Aorta (tissue), 5 donors: ENCODE results near the gene LRRD1. TPM values are rescaled to one million over a fixed set of nuclear protein-coding genes. Genes with fewer than 3 reads are reported as not detected.
"Not testable (repeated sequence)": the region's sequence is repeated elsewhere in the genome, so short reads cannot be mapped to it uniquely, and the experiment has no call there.

Experiments
- ATAC-seq: fragments of 200-7000 bp; cut with Tn5 transposase; one replicate; pipeline ENCODE4 v1.9.1; 2022; ENCODE audit warnings: moderate library complexity; ENCODE audit not compliant: low FRiP score
- DNase-seq, 2 donors: peaks; one replicate each; pipeline ENCODE4 v3.0.0-alpha.2; 2020
- H3K27ac ChIP-seq, 2 donors: one replicate each; pipeline ENCODE4 v1.5.1; 2013; ENCODE audit warnings: low read length in 2 of 2, mild to moderate bottlenecking in 2 of 2, moderate library complexity in 2 of 2, control low read depth in 1 of 2, inconsistent platforms in 1 of 2, low read depth in 1 of 2
- H3K27me3 ChIP-seq, 2 donors: one replicate each; pipeline ENCODE4 v1.6.1; 2013; ENCODE audit warnings: control low read depth in 1 of 2, low read length in 1 of 2, mild to moderate bottlenecking in 1 of 2, moderate library complexity in 1 of 2; ENCODE audit not compliant: insufficient read depth in 2 of 2, control insufficient read depth in 1 of 2
- H3K36me3 ChIP-seq, 2 donors: one replicate each; pipeline ENCODE4 v1.6.1; 2013; ENCODE audit warnings: control low read depth in 1 of 2, low read length in 1 of 2, mild to moderate bottlenecking in 1 of 2; ENCODE audit not compliant: insufficient read depth in 2 of 2, control insufficient read depth in 1 of 2
- H3K4me1 ChIP-seq, 2 donors: one replicate each; pipeline ENCODE4 v1.6.1; 2013; ENCODE audit warnings: low read length in 2 of 2, control low read depth in 1 of 2, mild to moderate bottlenecking in 1 of 2, moderate library complexity in 1 of 2; ENCODE audit not compliant: insufficient read depth in 2 of 2, control insufficient read depth in 1 of 2
- H3K4me3 ChIP-seq, 2 donors: one replicate each; pipeline ENCODE4 v1.5.1; 2013; ENCODE audit warnings: low read length in 2 of 2, control low read depth in 1 of 2, mild to moderate bottlenecking in 1 of 2
- H3K9me3 ChIP-seq: one replicate; pipeline ENCODE4 v1.6.1; 2013; ENCODE audit warnings: mild to moderate bottlenecking, low read length; ENCODE audit not compliant: control insufficient read depth
- WGBS, 2 donors: extraction: QIAGEN DNeasy Blood & Tissue Kit; methylation state at CpG; one replicate each; pipeline ENCODE4 v1.1.7; 2013; 5-methylcytosine and 5-hydroxymethylcytosine counted together
- intact Hi-C, 2 donors: fragments of 100-400 bp; cut with DNase I; formaldehyde crosslinking; loops; one replicate each; pipeline versions ENCODE4 v1.14.2 to v1.15.0; 2022
- polyA plus RNA-seq, 2 donors: library from polyadenylated mRNA; stranded (reverse); fragments of 200-250 nt; gene quantifications; one replicate each; pipeline ENCODE4 v1.2.3, GENCODE V29; 2013
- total RNA-seq, 2 donors: library from RNA; stranded (reverse); fragmentation: NEBNext Ultra II Directional; extraction: Animal tissue kit (Norgen Biotek cat#: 25700); gene quantifications; one replicate each; pipeline ENCODE4 v1.2.1, GENCODE V29; 2021
- donor health status: healthy with polysubstance abuse.
- donor health status: Bipolar disorder and iron deficiency.
- donor health status: DM: no; HTN: no; CAD: no.
- donor health status: DM: no; HTN: no; CAD: no.
- donor health status: DM: yes; HTN: yes; CAD: no.

LRRD1 gene
- total and polyA plus RNA-seq, 4 donors = 0.51 TPM; not detected in 3

DNA sequence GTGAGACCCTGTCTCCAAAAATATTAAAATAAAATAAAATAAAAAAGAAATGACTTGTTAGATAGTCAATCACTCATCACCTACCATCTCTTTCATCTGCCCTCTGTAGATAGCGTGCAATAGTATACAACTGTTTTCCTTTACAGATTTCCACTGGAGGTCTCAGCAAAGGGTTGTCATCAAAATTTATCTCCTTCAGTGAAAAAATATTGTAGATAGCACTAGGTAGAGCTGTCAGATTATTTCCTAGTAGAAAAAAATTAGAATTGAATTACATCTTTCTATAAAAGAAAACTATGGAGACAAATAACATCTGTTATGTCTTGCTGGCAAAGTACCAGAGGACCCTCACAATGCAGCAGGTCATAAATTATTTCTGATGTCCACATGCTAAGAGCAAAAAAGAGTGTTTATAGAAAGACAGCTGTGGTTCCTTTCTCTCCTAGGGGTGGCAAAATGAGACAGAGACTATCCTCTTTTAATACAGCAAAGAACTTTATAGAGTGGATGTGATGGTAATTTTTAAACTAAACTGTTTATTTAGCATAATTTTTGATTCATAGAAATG lies 28.4 kb downstream of the LRRD1 start:
- DNase-seq = no peak
- WGBS, 2 donors = 50 to 76% methylated on average over 1 of the region's 1 CpG
- intact Hi-C loops = no loop called here

DNA sequence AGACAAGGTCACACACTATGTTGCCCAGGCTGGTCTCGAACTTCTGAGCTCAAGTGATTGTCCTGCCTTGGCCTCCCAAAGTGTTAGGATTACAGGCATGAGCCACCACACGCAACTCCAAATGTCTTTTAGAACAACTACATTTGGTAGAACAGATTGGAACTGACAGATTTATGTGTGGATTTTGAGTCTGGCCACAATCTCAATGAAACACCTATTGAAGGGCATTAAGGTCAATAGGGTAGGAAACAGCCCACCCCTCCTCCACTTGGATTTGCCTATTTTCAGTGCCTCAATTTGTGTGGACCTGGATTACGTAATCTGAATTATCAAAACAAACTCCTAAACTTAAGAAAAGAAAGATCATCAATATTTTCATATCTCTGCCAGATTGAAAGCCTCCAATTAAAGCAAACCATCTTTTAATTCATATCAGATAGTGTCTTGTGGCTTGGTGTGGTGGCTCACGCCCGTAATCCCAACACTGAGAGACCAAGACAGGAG lies 29.2 kb downstream of the LRRD1 start:
- intact Hi-C loops = no loop called here
- no peaks in the 10 kb centered on the region for H3K9me3 ChIP-seq
- DNase-seq (no peak), ATAC-seq (no peak)
- H3K27me3 ChIP-seq = no peaks in the 10 kb centered on the region
- no peak overlapping the region for H3K27ac ChIP-seq
- H3K36me3 ChIP-seq = no peaks in the 10 kb centered on the region
- H3K4me3 ChIP-seq = no peak overlapping the region
- no peaks in the 10 kb centered on the region for H3K4me1 ChIP-seq
- WGBS, 2 donors = 93 to 95% methylated on average over 5 of the region's 5 CpGs

More for the DNA sequence above, 28.4 kb downstream of the LRRD1 start:
- Histone ChIP-seq H3K4me3 (no peak overlapping the region), H3K9me3 (no peaks in the 10 kb centered on the region), H3K27me3 (no peaks in the 10 kb centered on the region), H3K4me1 (no peaks in the 10 kb centered on the region), H3K27ac (no peak overlapping the region), H3K36me3 (no peaks in the 10 kb centered on the region)
- no peak for ATAC-seq

DNA sequence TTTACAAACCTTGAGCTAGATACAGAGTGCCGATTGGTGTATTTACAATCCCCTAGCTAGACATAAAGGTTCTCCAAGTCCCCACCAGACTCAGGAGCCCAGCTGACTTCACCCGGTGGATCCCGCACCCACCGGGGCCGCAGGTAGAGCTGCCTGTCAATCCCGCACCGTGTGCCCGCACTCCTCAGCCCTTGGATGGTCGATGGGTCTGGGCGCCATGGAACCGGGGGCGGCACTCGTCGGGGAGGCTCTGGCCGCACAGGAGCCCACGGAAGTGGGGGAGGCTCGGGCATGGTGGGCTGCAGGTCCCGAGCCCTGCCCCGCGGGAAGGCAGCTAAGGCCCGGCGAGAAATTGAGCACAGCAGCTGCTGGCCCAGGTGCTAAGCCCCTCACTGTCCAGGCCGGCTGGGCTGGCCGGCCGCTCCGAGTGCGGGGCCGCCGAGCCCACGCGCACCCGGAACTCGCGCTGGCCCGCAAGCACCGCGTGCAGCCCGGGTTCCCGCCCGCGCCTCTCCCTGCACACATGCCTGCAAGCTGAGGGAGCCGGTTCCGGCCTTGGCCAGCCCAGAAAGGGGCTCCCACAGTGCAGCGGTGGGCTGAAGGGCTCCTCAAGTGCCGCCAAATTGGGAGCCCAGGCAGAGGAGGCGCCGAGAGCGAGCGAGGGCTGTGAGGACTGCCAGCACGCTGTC lies 35.6 kb downstream of the LRRD1 start:
- H3K27ac ChIP-seq, H3K27me3 ChIP-seq, H3K4me1 ChIP-seq, H3K4me3 ChIP-seq, H3K9me3 ChIP-seq, intact Hi-C loops, ATAC-seq, H3K36me3 ChIP-seq, DNase-seq: not testable (repeated sequence)
- WGBS, 2 donors = 93% methylated on average over 48 to 50 of the region's 50 CpGs

DNA sequence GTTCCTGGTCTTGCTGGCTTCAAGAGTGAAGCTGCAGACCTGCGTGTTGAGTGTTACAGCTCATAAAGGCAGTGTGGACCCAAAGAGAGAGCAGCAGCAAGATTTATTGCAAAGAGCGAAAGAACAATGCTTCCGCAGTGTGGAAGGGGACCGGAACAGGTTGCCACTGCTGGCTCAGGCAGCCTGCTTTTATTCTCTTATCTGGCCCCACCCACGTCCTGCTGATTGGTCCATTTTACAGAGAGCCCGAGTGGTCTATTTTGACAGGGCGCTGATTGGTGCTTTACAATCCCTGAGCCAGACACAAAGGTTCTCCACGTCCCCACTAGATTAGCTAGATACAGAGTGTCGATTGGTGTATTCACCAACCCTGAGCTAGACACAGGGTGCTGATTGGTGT lies 36.2 kb downstream of the LRRD1 start:
- H3K9me3 ChIP-seq, H3K36me3 ChIP-seq, ATAC-seq, H3K27me3 ChIP-seq, H3K4me3 ChIP-seq, H3K27ac ChIP-seq, H3K4me1 ChIP-seq, intact Hi-C loops, DNase-seq: not testable (repeated sequence)
- WGBS, 2 donors = 90 to 92% methylated on average over 9 of the region's 9 CpGs

DNA sequence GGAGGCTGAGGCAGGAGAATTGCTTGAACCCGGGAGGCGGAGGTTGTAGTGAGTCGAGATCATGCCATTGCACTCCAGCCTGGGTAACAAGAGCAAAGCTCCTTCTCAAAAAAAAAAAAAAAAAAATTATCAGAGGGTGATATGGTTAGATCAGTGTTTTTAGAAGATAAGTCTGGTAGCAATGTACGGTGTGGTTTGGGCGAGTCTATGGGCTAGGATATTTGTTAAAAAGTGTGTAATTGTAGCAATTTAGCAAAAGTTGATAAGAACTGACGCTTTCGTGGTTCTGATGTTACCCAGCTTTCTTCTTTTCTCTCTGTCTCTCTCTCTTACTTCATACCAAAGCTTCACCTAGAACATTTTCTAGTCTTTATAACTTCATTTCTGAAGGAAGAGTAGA lies 37.8 kb downstream of the LRRD1 start:
- intact Hi-C loops = no loop called here
- Histone ChIP-seq H3K36me3 (no peaks in the 10 kb centered on the region), H3K27ac (no peak overlapping the region), H3K4me1 (no peaks in the 10 kb centered on the region), H3K9me3 (no peaks in the 10 kb centered on the region), H3K27me3 (no peaks in the 10 kb centered on the region), H3K4me3 (no peak overlapping the region)
- ATAC-seq = no peak
- 90 to 91% methylated on average over 7 of the region's 7 CpGs for WGBS, 2 donors
- no peak for DNase-seq

DNA sequence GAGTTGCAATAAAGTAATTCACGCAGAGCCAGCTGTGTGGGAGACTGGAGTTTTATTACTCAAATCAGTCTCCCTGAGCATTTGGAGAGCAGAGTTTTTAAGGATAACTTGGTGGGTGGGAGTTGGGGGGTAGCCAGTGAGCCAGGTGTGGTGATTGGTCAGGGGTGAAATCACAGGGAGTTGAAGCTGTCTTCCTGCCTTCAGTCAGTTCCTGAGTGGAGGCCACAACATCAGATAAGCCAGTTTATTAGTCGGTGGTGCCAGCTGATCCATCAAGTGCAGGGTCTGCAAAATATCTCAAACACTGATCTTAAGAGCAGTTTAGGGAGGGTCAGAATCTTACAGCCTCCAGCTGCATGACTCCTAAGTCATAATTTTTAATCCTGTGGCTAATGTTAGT lies 41.4 kb downstream of the LRRD1 start:
- ATAC-seq (no peak), DNase-seq (no peak)
- Histone ChIP-seq H3K4me3 (no peak overlapping the region), H3K9me3 (no peaks in the 10 kb centered on the region), H3K27me3 (no peaks in the 10 kb centered on the region), H3K36me3 (no peaks in the 10 kb centered on the region), H3K4me1 (no peaks in the 10 kb centered on the region), H3K27ac (no peak overlapping the region)
- 33 to 46% methylated on average over 2 of the region's 2 CpGs for WGBS, 2 donors
- intact Hi-C loops = loop anchor here (5.0 to 10.0 kb wide), 2 partner anchors 307 to 310 kb away; partner anchors contain the start of gene GATAD1 (in 2 of the 2)

DNA sequence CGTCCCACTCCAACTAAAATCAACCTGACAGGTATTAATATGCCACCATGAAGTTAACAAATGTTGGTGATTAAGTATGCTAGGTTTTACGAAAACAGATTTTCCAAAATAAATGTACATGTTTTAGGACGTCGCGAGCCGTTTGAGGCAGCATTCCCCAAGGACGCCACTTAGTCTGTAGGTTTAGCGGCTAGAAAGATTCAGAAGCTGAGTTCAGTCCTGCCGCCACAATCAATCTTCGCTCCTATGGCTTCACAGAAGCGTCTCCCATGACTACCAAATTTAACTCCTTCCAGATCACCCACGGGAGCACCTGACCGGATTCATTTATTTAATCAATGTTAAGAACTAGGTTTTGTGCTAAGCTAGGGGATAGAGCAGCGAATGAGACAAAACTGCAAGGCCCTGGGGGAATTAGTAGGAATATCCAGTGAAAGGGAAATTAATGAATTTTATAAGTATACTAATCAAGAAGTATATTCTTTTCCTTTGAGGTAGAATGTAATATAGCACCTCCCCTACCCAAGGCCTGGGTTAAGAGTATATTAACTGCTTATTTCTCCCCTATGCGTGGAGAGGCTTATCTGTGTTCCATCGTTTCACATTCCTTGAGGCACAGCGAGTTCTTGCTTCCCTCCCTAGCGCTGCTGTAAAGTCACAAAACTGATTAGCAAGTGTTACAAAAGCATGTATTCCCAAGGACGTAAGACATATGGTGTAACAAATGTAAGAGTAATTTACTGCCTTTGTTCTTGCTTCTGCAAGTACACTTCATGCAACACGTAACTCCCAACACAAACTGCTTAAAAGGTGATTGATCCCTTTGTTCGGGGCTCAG lies 43.7 kb downstream of the LRRD1 start:
- WGBS, 2 donors = 19 to 21% methylated on average over 21 of the region's 21 CpGs
- Histone ChIP-seq H3K27ac (peak overlapping the region; percentile 64 to 65), H3K9me3 (no peaks in the 10 kb centered on the region), H3K4me3 (peak overlapping the region; percentile 46 to 61), H3K36me3 (no peaks in the 10 kb centered on the region), H3K27me3 (no peaks in the 10 kb centered on the region), H3K4me1 (no peaks in the 10 kb centered on the region)
- intact Hi-C loops = loop anchor here (5.0 to 10.0 kb wide), 2 partner anchors 310 to 312 kb away; partner anchors contain the start of gene GATAD1 (in 2 of the 2)
- no peak for ATAC-seq
- no peak for DNase-seq

DNA sequence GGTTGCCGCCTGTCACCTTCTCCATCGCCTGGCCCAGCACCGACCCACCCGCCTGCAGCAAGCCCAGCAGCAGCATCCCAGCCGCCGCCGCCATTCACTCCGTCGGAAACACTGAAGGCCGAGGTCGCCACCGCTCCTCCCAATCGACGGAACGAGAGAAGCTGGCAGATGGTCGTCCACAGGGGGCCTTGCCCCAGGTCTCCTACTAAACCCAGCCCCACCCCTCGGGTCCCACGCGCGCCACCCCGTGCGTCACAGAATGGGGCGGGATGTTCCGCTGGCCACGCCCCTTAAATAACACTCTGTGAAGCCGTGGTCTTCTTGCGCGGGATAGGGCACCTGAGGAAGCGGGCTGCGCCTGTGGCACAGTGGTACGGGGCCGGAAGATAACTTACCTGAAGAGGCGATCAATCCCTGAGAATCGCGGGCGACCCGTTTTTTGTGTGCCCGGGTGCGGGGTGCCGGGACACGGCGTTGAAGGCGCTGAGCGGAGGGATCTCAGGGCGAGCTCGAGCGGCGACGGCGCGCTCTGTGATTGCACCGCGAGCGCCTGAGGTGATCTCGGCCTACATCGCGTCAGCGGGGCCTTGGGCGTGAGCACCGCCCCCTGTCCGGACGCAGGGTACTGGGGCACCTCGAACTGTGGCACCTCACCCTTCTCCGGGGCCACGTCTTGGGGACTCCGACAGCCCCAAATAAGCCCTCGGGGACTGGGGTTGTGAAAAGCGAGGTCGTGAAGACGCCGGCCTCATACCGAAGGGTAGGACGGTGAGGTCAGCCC lies 44.5 kb downstream of the LRRD1 start, which contains the start of gene CYP51A1:
Gene CYP51A1, minus strand, starts transcription at position 207 of the 781 bp plus-strand sequence. Its CDS starts 113 bp downstream, at position 94.
- Histone ChIP-seq H3K4me1 (no peaks in the 10 kb centered on the region), H3K9me3 (no peaks in the 10 kb centered on the region), H3K4me3 (peak within 1 kb of the TSS; percentile 46 to 61), H3K36me3 (no peaks in the 10 kb centered on the region), H3K27ac (peak within 1 kb of the TSS; percentile 64 to 68), H3K27me3 (no peaks in the 10 kb centered on the region)
- DNase-seq (peak; percentile 93 to 97), ATAC-seq (peak; percentile 99)
- 0% methylated on average over 72 to 73 of the region's 73 CpGs for WGBS, 2 donors
- intact Hi-C loops = loop anchor here (5.0 to 10.0 kb wide), 5 partner anchors 43 to 393 kb away; partner anchors contain the start of genes GATAD1 (in 2 of the 2), AKAP9 (in 1 of the 2), LRRD1 (in 1 of the 2) and PEX1 (in 1 of the 2)
